ENCODE results near the gene FOXK1. TPM values are rescaled to one million over a fixed set of nuclear protein-coding genes. Genes with fewer than 3 reads are reported as not detected.

The FOXK1 gene
- total RNA-seq, 1 donor from 2014 or later: 53.6 TPM

DNA sequence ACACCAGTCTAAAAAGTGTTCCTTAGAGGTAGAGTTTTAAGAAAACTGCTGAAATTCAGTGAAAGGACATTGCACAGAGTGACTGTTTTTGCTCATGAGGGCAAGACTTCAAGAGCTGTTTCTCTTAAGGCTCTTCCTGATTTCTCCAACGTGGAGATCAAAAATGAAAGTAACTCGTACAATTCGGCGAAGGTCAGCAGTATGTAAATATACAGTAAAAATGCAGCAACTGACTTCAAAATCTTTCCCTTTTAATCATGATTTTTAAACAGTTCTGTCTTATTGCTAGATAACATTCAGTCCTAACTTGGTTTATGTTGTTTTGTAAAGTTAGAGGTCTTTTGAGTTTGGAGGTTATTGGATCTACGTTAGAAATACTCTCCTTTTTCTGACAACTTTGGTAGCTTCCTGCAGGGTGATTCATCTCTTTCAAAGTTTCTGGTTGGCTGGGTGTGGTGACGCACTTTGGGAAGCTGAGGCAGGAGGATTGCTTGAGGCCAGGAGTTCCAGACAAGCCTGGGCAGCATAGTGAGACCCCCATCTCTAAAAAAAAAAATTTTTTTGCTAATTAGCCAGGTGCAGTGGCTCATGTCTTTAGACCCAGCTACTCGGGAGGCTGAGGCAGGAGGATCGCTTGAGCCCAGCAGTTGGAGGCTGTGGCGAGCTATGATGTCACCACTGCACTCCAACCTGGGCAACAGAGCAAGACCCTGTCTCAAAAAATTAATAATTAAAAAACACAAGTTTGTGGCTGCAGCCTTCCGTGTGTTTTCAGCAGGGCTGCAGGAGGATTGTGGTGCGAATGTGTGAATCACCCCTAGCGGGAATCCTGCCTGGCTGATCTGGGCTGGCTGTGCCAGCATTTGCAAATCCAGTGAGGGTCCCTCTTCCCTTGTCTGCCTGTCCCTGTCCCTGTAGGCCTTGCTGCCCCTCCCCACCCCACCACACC, 64.2 kb downstream of the FOXK1 start:
- Histone ChIP-seq H3K4me2 (ENCODE audit: low read length) (peak overlapping the region; percentile 80), H2AFZ (ENCODE audit: low read depth, low read length) (no peak overlapping the region), H3K79me2 (ENCODE audit: insufficient read depth, low read length) (peaks cover 51% of the 10 kb centered on the region), H3K4me3 (ENCODE audit: insufficient read depth, low read depth, low read length) (peak overlapping the region; percentile 30), H4K20me1 (ENCODE audit: insufficient read depth, low read length) (peaks cover 4% of the 10 kb centered on the region), H3K36me3 (ENCODE audit: insufficient read depth, low read length) (peaks cover 5% of the 10 kb centered on the region), H3K4me1 (ENCODE audit: insufficient read depth, low read length) (peaks cover 30% of the 10 kb centered on the region), H3K9me3 (ENCODE audit: insufficient read depth, low read depth, low read length) (no peaks in the 10 kb centered on the region), H3K27me3 (ENCODE audit: insufficient read depth, low read length) (no peaks in the 10 kb centered on the region), H3K9ac (ENCODE audit: low read length) (peak overlapping the region; percentile 82), H3K27ac (ENCODE audit: low read depth, low read length) (peak overlapping the region; percentile 93)
- H3K27me3 Mint-ChIP-seq (ENCODE audit: low read depth, unreplicated experiment): no peaks in the 10 kb centered on the region
- FAIRE-seq (peak; percentile 39), DNase-seq (ENCODE audit: low read depth) (peak; percentile 48)
- TF ChIP-seq EZH2 (IDR thresholded peaks at IDR 0.05; ENCODE audit: insufficient read depth, low read length): no peak
- TF ChIP-seq, protein P1, sequence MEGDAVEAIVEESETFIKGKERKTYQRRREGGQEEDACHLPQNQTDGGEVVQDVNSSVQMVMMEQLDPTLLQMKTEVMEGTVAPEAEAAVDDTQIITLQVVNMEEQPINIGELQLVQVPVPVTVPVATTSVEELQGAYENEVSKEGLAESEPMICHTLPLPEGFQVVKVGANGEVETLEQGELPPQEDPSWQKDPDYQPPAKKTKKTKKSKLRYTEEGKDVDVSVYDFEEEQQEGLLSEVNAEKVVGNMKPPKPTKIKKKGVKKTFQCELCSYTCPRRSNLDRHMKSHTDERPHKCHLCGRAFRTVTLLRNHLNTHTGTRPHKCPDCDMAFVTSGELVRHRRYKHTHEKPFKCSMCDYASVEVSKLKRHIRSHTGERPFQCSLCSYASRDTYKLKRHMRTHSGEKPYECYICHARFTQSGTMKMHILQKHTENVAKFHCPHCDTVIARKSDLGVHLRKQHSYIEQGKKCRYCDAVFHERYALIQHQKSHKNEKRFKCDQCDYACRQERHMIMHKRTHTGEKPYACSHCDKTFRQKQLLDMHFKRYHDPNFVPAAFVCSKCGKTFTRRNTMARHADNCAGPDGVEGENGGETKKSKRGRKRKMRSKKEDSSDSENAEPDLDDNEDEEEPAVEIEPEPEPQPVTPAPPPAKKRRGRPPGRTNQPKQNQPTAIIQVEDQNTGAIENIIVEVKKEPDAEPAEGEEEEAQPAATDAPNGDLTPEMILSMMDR (IDR thresholded peaks at IDR 0.05; ENCODE audit: insufficient read depth, low read depth, low read length): no peak
- peaks cover 40% of the 10 kb centered on the region for H3K4me1 Mint-ChIP-seq (ENCODE audit: low read depth, unreplicated experiment)
- H3K36me3 Mint-ChIP-seq (ENCODE audit: low read depth, unreplicated experiment): peaks cover 42% of the 10 kb centered on the region
- H3K9me3 Mint-ChIP-seq (ENCODE audit: unreplicated experiment): no peaks in the 10 kb centered on the region
- H3K4me3 Mint-ChIP-seq (ENCODE audit: unreplicated experiment): peak overlapping the region; percentile 56
- peak overlapping the region; percentile 96 for H3K27ac Mint-ChIP-seq (ENCODE audit: unreplicated experiment)

DNA sequence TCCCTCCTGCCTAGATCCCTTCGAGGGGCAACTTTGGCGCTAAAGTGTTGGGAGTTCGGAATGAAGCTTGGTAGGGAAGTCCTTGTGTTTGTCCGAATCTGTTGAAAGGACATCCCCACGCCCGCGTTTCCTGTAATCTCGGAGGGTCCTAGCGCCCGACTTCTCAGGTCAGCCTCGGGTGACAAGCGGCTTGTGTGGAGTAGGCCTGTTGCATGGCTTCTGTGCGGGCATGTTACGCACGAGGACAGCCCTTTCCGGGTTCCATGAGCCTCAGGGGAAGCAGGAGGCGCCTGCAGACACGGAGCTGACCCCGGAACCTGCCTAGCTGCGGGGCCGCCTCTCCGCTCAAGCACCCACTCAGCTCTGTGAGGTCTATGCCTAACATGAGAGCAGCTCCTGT, 64.9 kb downstream of the FOXK1 start:
- peaks cover 40% of the 10 kb centered on the region for H3K4me1 Mint-ChIP-seq (ENCODE audit: low read depth, unreplicated experiment)
- H2AFZ ChIP-seq (ENCODE audit: low read depth, low read length): no peak overlapping the region
- no peaks in the 10 kb centered on the region for H3K9me3 ChIP-seq (ENCODE audit: insufficient read depth, low read depth, low read length)
- no peak for TF ChIP-seq EZH2 (IDR thresholded peaks at IDR 0.05; ENCODE audit: insufficient read depth, low read length)
- TF ChIP-seq, protein P1 (IDR thresholded peaks at IDR 0.05; ENCODE audit: insufficient read depth, low read depth, low read length): no peak
- DNase-seq (ENCODE audit: low read depth) (no peak), FAIRE-seq (no peak)
- H3K4me2 ChIP-seq (ENCODE audit: low read length): no peak overlapping the region
- H3K4me3 Mint-ChIP-seq (ENCODE audit: unreplicated experiment): peak overlapping the region; percentile 50
- no peaks in the 10 kb centered on the region for H3K9me3 Mint-ChIP-seq (ENCODE audit: unreplicated experiment)
- H3K27me3 Mint-ChIP-seq (ENCODE audit: low read depth, unreplicated experiment): no peaks in the 10 kb centered on the region
- peaks cover 53% of the 10 kb centered on the region for H3K79me2 ChIP-seq (ENCODE audit: insufficient read depth, low read length)
- peak overlapping the region; percentile 96 for H3K27ac Mint-ChIP-seq (ENCODE audit: unreplicated experiment)
- peak overlapping the region; percentile 2 for H3K9ac ChIP-seq (ENCODE audit: low read length)
- H3K4me1 ChIP-seq (ENCODE audit: insufficient read depth, low read length): peaks cover 35% of the 10 kb centered on the region
- H3K27me3 ChIP-seq (ENCODE audit: insufficient read depth, low read length): no peaks in the 10 kb centered on the region
- no peak overlapping the region for H3K4me3 ChIP-seq (ENCODE audit: insufficient read depth, low read depth, low read length)
- peaks cover 10% of the 10 kb centered on the region for H4K20me1 ChIP-seq (ENCODE audit: insufficient read depth, low read length)
- H3K27ac ChIP-seq (ENCODE audit: low read depth, low read length): peak overlapping the region; percentile 93
- peaks cover 38% of the 10 kb centered on the region for H3K36me3 Mint-ChIP-seq (ENCODE audit: low read depth, unreplicated experiment)
- H3K36me3 ChIP-seq (ENCODE audit: insufficient read depth, low read length): peaks cover 1% of the 10 kb centered on the region

DNA sequence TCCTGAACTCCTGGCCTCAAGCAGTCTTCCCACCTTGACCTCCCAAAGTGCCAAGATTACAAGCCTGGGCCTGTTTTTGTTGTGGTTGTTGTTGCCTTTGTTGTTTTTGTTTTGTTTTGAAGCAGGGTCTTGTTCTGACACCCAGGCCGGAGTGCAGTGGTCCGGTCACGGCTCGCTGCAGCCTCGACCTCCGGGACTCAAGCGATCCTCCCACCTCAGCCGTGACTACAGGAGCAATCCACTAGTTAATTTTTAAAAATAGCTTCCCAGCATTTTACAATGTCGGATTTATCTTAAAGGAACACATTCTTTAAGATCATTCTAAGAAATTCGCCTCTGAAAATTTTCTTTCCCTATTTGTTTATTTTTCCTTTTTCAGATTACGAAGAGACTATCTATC, 65.7 kb downstream of the FOXK1 start:
- H3K4me3 Mint-ChIP-seq (ENCODE audit: unreplicated experiment): no peak overlapping the region

More for the DNA sequence above, 65.7 kb downstream of the FOXK1 start:
- H3K9ac ChIP-seq (ENCODE audit: low read length): no peak overlapping the region
- Mint-ChIP-seq H3K27ac (ENCODE audit: unreplicated experiment) (peak overlapping the region; percentile 8), H3K4me1 (ENCODE audit: low read depth, unreplicated experiment) (peaks cover 40% of the 10 kb centered on the region), H3K27me3 (ENCODE audit: low read depth, unreplicated experiment) (no peaks in the 10 kb centered on the region), H3K9me3 (ENCODE audit: unreplicated experiment) (no peaks in the 10 kb centered on the region), H3K36me3 (ENCODE audit: low read depth, unreplicated experiment) (peaks cover 33% of the 10 kb centered on the region)
- H3K4me1 ChIP-seq (ENCODE audit: insufficient read depth, low read length): peaks cover 34% of the 10 kb centered on the region
- DNase-seq (ENCODE audit: low read depth) (no peak), FAIRE-seq (no peak)
- H3K4me2 ChIP-seq (ENCODE audit: low read length): no peak overlapping the region
- H3K79me2 ChIP-seq (ENCODE audit: insufficient read depth, low read length): peaks cover 52% of the 10 kb centered on the region
- H3K27me3 ChIP-seq (ENCODE audit: insufficient read depth, low read length): no peaks in the 10 kb centered on the region
- H4K20me1 ChIP-seq (ENCODE audit: insufficient read depth, low read length): peaks cover 17% of the 10 kb centered on the region
- no peak overlapping the region for H3K27ac ChIP-seq (ENCODE audit: low read depth, low read length)
- no peaks in the 10 kb centered on the region for H3K9me3 ChIP-seq (ENCODE audit: insufficient read depth, low read depth, low read length)
- H3K4me3 ChIP-seq (ENCODE audit: insufficient read depth, low read depth, low read length): no peak overlapping the region
- no peak for TF ChIP-seq EZH2 (IDR thresholded peaks at IDR 0.05; ENCODE audit: insufficient read depth, low read length)
- TF ChIP-seq, protein P1 (IDR thresholded peaks at IDR 0.05; ENCODE audit: insufficient read depth, low read depth, low read length): no peak
- no peak overlapping the region for H2AFZ ChIP-seq (ENCODE audit: low read depth, low read length)
- H3K36me3 ChIP-seq (ENCODE audit: insufficient read depth, low read length): no peaks in the 10 kb centered on the region
